ENCODE results near the gene PLAAT5.
"Not testable (repeated sequence)": the region's sequence is repeated elsewhere in the genome, so short reads cannot be mapped to it uniquely, and the experiment has no call there.

Gene PLAAT5

DNA sequence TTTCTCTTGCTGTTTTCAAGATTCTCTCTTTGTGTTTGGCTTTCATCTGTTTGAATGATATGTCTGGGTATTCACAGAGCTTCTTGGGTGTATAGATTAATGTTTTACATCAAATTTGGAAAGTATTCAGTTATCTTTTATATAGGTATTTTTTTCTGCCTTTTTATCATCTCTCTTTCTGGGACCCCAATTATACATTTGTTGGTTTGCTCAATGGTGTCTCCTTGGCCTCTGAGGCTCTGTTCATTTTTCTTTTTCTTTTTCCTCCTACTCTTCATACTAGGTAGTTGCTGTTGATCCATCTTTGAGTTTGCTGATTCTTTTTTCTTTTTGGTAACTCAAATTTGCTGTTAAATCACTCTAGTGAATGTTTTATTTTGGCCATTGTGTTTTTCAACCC, 14.3 kb downstream of the PLAAT5 start:
- DNase-seq, result no peak

DNA sequence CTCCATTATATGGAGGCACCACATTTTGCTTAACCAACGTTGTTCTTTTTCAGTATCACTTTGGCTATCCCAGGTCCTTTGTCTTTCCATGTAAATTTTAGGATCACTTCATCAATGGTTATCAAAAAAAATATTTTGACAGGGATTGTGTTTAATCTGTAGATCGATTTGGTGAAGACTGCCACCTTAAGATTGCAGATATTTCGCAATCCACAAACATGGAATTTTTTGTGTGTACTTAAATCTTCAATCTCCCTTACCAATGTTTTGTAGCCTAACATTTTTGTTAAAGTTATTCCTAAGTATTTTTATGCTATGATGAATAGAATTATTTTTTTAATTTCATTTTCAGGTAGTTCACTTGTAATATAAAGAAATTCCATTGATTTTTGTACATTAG, 18.6 kb downstream of the PLAAT5 start:
- DNase-seq, result no peak

DNA sequence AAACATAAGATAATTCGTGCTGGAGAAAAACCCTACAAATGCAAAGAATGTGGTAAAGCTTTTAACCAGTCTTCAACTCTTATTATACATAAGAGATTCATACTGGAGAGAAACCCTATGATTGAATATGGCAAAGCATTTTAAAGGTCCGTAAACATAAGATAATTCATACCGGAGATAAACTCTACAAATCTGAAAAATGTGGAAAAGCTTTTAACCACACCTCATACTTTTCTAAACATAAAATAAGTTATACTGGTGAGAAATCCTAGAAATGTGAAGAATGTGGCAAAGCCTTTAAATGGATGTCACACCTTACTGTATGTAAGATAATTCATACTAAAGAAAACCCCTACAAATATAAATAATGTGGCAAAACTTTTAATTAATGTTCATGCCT, 20.7 kb downstream of the PLAAT5 start:
- no peak for DNase-seq

DNA sequence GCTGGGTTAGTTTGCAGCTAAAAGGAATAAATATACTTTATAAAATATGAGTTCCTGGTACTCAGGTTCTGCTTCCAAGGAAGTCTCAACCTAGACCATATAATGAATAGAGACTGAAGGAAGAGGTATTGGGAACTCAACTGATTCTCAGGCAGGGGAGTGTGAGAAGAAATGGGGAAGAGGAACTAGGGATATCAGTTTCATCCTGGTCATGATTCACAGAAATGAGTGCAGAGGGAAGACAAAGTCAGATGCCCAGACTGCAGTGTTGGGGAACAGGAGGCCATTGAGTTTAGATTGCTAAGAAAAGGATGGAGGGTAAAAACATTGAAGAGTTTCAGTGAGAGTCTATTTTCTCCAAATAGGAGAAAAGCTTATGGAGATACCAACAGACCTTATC, 28.8 kb downstream of the PLAAT5 start:
- no peak for DNase-seq

DNA sequence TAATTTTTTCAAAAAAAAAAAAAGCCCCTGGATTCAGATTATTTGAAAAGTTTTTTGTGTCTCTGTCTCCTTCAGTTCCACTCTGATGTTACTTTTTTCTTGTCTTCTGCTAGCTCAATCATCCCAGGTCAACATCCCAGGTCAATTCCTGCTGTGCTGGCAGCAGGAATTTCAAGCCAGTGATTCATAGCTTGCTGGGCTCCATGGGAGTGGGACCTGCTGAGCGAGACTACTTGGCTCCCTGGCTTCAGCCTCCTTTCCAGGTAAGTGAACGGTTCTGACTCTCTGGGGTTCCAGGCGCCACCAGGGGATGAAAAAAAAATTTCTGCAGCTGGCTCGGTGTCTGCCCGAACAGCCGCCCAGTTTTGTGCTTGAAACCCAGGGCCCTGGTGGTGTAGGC, 31.4 kb downstream of the PLAAT5 start:
- no peak for DNase-seq

DNA sequence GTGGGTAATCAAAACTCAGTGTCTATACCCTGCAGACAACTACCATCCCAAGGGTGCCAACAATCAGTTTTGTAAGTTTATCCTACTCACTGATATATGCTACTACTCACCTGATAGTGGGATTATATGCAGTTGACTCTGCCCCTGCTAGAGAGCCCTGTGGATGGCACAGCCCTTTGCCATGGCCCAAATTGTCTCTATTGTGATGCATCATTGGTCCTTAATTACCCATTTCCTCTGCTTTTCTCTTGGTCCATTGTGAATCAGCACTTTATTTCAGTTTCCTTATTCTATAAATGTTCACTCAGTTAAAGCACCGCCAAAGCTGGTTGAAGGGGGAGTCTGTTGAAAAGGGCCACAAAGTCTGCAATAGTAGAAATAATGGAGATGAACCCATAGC, 42.3 kb downstream of the PLAAT5 start:
- no peak for DNase-seq

DNA sequence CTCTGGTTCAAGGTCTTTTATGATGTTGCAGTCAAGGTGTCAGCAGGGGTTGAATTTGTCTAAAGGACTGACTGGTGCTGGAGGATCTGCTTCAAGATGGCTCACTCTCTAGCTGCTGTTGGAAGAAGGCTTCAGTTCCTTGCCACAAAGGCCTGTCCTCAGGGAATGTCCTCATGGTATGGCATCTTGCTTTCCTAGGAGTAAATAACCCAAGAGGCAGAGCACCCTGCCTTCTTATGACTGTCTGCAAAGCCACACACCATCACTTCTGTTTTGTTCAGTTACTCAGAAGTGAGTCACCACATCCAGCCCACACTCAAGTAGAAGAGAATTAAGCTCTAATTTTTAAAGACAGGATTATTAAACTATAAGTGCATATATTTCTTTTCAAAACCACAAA, 45.2 kb downstream of the PLAAT5 start:
- DNase-seq, result no peak

DNA sequence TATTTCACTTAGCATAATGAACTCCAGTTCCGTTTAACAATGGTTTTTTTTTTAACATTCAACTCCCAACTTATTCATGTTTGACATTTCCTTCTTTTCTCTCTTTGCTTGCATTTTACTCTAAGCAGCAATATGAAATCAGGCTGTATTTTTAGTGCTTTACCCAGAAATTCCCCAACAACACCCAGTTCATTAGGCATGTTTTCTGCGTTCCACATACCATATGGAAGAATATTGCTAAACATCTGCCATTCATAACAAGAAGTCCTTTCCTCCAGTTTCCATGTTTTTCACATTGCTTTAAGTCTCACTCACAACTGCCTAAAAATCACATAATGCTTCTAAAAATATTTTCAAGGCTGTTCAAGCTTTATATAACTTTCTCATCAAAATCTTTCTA, 45.8 kb downstream of the PLAAT5 start:
- DNase-seq, result no peak

DNA sequence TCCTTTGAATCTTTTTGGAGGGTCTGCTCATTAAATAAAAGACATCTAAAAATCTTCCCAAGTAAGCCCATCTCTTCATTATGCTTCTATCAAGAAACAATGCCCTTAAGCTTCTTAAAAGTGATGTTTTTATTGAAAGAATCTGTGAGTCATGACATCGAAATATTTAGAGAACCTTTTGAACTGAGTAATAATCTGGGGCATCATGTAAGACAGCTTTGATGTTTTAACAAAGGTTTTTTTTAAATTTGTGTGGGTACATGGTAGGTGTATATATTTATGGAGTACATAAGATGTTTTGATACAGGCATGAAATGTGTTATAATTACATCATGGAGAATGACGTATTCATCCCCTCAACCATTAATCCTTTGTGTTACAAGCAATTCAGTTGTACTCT, 46.8 kb downstream of the PLAAT5 start:
- DNase-seq, result no peak

DNA sequence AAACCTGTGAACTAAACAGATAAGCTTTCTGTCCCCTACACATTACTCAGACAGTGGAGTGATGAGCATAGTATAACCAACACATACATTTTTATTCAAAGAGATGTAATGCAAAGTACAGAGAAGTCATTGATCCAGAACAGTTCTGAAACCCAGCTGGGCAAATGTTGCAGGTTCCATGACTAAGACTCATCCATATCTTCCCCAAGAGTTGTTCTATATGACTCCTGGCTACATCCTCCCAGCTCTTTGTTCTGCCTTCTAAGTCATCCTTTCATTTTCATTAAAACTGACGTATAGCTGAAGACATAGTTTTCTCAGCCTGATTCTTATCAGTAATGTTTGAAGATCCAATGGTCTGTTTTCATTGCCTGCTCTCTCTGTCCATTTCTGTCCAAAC, 47.3 kb downstream of the PLAAT5 start:
- DNase-seq, result no peak

DNA sequence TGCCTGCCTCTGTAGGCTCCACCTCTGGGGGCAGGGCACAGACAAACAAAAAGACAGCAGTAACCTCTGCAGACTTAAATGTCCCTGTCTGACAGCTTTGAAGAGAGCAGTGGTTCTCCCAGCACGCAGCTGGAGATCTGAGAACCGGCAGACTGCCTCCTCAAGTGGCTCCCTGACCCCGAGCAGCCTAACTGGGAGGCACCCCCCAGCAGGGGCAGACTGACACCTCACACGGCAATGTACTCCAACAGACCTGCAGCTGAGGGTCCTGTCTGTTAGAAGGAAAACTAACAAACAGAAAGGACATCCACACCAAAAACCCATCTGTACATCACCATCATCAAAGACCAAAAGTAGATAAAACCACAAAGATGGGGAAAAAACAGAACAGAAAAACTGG, 55.1 kb downstream of the PLAAT5 start:
- DNase-seq, result not testable (repeated sequence)

DNA sequence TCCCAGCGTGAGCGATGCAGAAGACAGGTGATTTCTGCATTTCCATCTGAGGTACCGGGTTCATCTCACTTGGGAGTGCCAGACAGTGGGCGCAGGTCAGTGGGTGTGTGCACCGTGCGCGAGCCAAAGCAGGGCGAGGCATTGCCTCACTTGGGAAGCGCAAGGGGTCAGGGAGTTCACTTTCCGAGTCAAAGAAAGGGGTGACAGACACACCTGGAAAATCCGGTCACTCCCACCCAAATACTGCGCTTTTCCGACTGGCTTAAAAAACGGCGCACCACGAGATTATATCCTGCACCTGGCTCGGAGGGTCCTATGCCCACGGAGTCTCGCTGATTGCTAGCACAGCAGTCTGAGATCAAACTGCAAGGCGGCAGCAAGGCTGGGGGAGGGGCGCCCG, 55.6 kb downstream of the PLAAT5 start:
- not testable (repeated sequence) for DNase-seq

DNA sequence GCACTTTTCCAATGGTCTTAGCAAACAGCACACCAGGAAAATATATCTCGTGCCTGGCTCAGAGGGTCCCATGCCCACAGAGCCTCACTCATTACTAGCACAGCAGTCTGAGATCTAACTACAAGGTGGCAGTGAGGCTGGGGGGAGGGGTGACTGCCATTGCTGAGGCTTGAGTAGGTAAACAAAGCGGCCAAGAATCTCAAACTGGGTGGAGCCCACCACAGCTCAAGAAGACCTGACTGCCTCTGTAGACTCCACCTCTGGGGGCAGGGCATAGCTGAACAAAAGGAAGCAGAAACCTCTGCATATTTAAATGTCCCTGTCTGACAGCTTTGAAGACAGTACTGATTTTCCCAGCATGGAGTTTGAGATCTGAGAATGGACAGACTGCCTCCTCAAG, 60.2 kb downstream of the PLAAT5 start:
- not testable (repeated sequence) for DNase-seq

DNA sequence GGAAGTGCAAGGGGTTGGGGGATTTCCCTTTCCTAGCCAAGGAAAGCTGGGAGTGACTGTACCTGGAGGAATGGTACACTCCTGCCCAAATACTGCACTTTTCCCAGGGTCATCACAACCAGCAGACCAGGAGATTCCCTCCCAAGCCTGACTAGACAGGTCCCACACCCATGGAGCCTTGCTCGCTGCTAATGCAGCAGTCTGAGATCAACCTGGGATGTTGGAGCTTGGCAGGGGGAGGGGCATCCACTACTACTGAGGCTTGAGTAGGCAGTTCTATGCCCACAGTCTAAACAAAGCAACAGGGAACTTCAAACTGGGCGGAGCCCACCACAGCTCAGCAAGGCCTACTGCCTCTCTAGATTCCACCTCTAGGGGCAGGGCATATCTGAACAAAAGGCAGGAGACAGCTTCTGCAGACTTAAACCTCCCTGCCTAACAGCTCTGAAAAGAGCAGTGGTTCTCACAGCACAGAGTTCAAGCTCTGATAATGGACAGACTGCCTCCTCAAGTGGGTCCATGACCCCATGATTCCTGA, 62.9 kb downstream of the PLAAT5 start:
- DNase-seq, result no peak

DNA sequence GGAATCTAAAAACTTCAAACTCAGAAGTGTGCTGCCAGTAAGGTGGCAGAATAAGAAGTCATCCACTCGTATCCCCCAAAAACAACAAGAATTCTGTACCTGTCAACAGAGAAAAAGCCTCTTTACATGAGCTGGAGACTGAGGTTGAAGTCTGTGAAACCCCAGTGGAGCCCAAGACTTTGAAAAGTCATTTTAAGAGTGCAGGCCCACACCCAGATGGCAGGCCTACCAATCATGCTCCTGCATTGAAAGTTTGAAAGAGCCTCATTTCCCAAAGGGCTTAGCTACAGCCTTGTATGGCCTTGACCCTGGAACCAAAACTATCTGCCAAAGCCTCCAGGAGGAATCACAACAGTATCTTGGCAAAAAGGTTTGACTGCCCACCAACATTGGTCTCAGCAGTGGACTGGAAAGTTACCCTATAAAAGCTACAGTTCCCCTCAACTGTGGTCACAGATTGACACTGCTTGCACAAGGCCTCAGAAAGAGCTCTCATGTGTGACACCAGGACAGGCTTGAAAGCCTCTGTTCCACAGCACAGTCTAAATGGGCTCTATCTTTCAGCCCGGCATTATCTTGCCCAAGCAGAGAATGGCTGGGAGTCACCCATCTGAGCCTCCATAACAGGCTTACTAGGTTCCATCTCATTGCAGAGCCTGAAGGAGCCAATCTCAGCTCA, 73.7 kb downstream of the PLAAT5 start:
- DNase-seq, result no peak
